CD4-positive, alpha-beta T cell treated with Interleukin-15 for 4 hours (primary cell): ENCODE results near the gene MCC.

ENCODE experiments used
- DNase-seq: peaks from one replicate; pipeline ENCODE4 v3.0.0-alpha.2; 2020; ENCODE audit warnings: low spot score

The MCC gene

GRCh38 chr5:113142186-113142585, 346.1 kb downstream of the MCC start:
- no peak for DNase-seq

GRCh38 chr5:113140837-113141671, 347.2 kb downstream of the MCC start:
- DNase-seq: no peak

- no peak for DNase-seq
These were observed 354.9 kb downstream of the MCC start for GRCh38 chr5:113133211-113133975.

- DNase-seq: no peak
These were observed 355.7 kb downstream of the MCC start for GRCh38 chr5:113132564-113132963.

GRCh38 chr5:113128641-113129330, 359.5 kb downstream of the MCC start:
- no peak for DNase-seq

- DNase-seq: no peak
These were observed 360.2 kb downstream of the MCC start for GRCh38 chr5:113128082-113128481.

GRCh38 chr5:113127021-113127420, 361.2 kb downstream of the MCC start:
- DNase-seq: no peak

GRCh38 chr5:113125371-113125770, 362.9 kb downstream of the MCC start:
- DNase-seq: no peak

- DNase-seq: no peak
These were observed 363.3 kb downstream of the MCC start for GRCh38 chr5:113124914-113125313.

GRCh38 chr5:113124265-113124664, 364.0 kb downstream of the MCC start:
- no peak for DNase-seq

- no peak for DNase-seq
These were observed 364.6 kb downstream of the MCC start for GRCh38 chr5:113123618-113124017.

GRCh38 chr5:113122053-113122452, 366.2 kb downstream of the MCC start:
- no peak for DNase-seq

- no peak for DNase-seq
These were observed 368.9 kb downstream of the MCC start for GRCh38 chr5:113119246-113119924.

- DNase-seq: no peak
These were observed 369.5 kb downstream of the MCC start for GRCh38 chr5:113118765-113119164.

GRCh38 chr5:113118298-113118697, 370.0 kb downstream of the MCC start:
- DNase-seq: no peak

GRCh38 chr5:113117543-113118115, 370.6 kb downstream of the MCC start:
- DNase-seq: no peak

GRCh38 chr5:113115956-113116355, 372.3 kb downstream of the MCC start:
- no peak for DNase-seq

- no peak for DNase-seq
These were observed 373.2 kb downstream of the MCC start for GRCh38 chr5:113115061-113115460.

- DNase-seq: no peak
These were observed 373.7 kb downstream of the MCC start for GRCh38 chr5:113114559-113114958.

- DNase-seq: no peak
These were observed 375.8 kb downstream of the MCC start for GRCh38 chr5:113112435-113112834.

GRCh38 chr5:113110117-113110516, 378.1 kb downstream of the MCC start:
- DNase-seq: no peak

GRCh38 chr5:113109344-113109743, 378.9 kb downstream of the MCC start:
- DNase-seq: no peak
